Measurements from ENCODE around the gene ACVR1. TPM values are rescaled to one million over a fixed set of nuclear protein-coding genes. Genes with fewer than 3 reads are reported as not detected.

Gene ACVR1
- polyA plus RNA-seq, 1 of the 3 experiments (the other 2 are of a cell fraction) = 22.4 TPM

DNA sequence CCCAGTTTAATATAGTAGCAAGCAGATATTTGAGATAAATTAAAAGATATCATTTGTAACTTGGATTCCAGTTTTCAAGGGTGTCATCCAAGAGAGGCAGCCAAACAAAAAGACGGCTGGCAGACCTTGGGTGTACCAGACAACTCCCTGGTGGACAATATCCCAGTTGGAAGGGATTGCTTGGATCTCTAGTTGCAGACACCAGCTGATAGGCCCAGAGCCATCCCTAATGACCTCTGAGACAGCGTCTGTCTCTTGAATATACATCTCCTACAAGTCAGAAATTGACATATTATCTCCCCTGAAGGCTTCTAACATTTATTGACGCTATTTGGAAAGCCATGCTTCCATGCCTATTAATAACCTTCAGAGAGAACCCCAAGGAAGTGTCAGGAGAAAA, 67.7 kb downstream of the ACVR1 start:
- peaks cover 13 to 17% of the 10 kb centered on the region in 2 experiments; a peak in 3 of 4 replicates for H3K4me1 ChIP-seq (ENCODE audit: control insufficient read depth in 1 of 2, insufficient read depth in 2 of 2, low read depth in 1 of 2, low read length in 1 of 2)
- peak overlapping the region; percentile 22 to 57; a peak in 2 of 4 replicates for H3K27ac ChIP-seq (ENCODE audit: low read depth in 2 of 2, low read length in 1 of 2)
- DNase-seq = no peak
- no peak overlapping the region for H3K4me3 ChIP-seq (ENCODE audit: low read depth in 2 of 2, low read length in 1 of 2)
- CTCF ChIA-PET = no interaction called here
- POLR2A ChIA-PET = no interaction called here
- H3K9me3 ChIP-seq = no peaks in the 10 kb centered on the region
- 89% methylated on average over 3 of the region's 3 CpGs for WGBS (ENCODE audit: low lambda C conversion rate)
- 0 out of 2 replicates have a peak overlapping the region, but pooled peaks have one; percentile 34 for H3K4me2 ChIP-seq
- H3K9me2 ChIP-seq = no peaks in the 10 kb centered on the region
- H3K27me3 ChIP-seq (ENCODE audit: insufficient read depth) = no peaks in the 10 kb centered on the region
- no peaks in the 10 kb centered on the region for H3F3A ChIP-seq (replicated peaks; ENCODE audit: insufficient read depth)
- no peaks in the 10 kb centered on the region for H4K20me1 ChIP-seq (ENCODE audit: insufficient read depth)
- H3K79me2 ChIP-seq (ENCODE audit: insufficient read depth) = peaks cover 5% of the 10 kb centered on the region; the same call in 1 of the 2 replicates
- H2AFZ ChIP-seq (ENCODE audit: low read depth) = no peak overlapping the region
- no peak for TF ChIP-seq FOXJ3 (CRISPR knock-in tag; IDR thresholded peaks at IDR 0.05)
- TF ChIP-seq TEAD4 (IDR thresholded peaks at IDR 0.05; ENCODE audit: borderline replicate concordance, insufficient read depth) = no peak
- TF ChIP-seq GABPA (IDR thresholded peaks at IDR 0.05; ENCODE audit: low read depth) = no peak
- TF ChIP-seq YY1 (IDR thresholded peaks at IDR 0.05; ENCODE audit: low read depth) = no peak
- no peak for TF ChIP-seq CTCF (IDR thresholded peaks at IDR 0.05)
- no peak for TF ChIP-seq RXRA (IDR thresholded peaks at IDR 0.05; ENCODE audit: borderline replicate concordance, low read depth)
- TF ChIP-seq, protein P1, sequence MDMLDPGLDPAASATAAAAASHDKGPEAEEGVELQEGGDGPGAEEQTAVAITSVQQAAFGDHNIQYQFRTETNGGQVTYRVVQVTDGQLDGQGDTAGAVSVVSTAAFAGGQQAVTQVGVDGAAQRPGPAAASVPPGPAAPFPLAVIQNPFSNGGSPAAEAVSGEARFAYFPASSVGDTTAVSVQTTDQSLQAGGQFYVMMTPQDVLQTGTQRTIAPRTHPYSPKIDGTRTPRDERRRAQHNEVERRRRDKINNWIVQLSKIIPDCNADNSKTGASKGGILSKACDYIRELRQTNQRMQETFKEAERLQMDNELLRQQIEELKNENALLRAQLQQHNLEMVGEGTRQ (IDR thresholded peaks at IDR 0.05; ENCODE audit: borderline replicate concordance, low read depth, low read length) = no peak
- TF ChIP-seq, protein P2, sequence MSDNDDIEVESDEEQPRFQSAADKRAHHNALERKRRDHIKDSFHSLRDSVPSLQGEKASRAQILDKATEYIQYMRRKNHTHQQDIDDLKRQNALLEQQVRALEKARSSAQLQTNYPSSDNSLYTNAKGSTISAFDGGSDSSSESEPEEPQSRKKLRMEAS (IDR thresholded peaks at IDR 0.05; ENCODE audit: low read depth) = no peak
- TF ChIP-seq, protein P3, sequence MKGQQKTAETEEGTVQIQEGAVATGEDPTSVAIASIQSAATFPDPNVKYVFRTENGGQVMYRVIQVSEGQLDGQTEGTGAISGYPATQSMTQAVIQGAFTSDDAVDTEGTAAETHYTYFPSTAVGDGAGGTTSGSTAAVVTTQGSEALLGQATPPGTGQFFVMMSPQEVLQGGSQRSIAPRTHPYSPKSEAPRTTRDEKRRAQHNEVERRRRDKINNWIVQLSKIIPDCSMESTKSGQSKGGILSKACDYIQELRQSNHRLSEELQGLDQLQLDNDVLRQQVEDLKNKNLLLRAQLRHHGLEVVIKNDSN (IDR thresholded peaks at IDR 0.05; ENCODE audit: borderline replicate concordance, low read depth) = no peak
- no peak for TF ChIP-seq EP300 (IDR thresholded peaks at IDR 0.05; ENCODE audit: borderline replicate concordance in 1 of 2, low read depth in 1 of 2, low read length in 1 of 2)
- TF ChIP-seq REST (IDR thresholded peaks at IDR 0.05; ENCODE audit: low read depth, low read length) = no peak
- peaks cover 13 to 27% of the 10 kb centered on the region in 2 experiments for H3K36me3 ChIP-seq (replicated peaks in 1 of 2; ENCODE audit: control insufficient read depth in 1 of 2, insufficient read depth in 2 of 2, low read length in 1 of 2)
- H3K9ac ChIP-seq = no peak overlapping the region

Data from SK-N-SH (cell line).